HG03565 (cell line): ENCODE measurements around the gene RNF145.

Experiments
- ATAC-seq: cut with Tn5 transposase; IDR thresholded peaks from one replicate; pipeline ENCODE4 v1.9.1; 2021; ENCODE audit warnings: mild to moderate bottlenecking, moderate library complexity; ENCODE audit not compliant: unreplicated experiment

RNF145 gene

DNA sequence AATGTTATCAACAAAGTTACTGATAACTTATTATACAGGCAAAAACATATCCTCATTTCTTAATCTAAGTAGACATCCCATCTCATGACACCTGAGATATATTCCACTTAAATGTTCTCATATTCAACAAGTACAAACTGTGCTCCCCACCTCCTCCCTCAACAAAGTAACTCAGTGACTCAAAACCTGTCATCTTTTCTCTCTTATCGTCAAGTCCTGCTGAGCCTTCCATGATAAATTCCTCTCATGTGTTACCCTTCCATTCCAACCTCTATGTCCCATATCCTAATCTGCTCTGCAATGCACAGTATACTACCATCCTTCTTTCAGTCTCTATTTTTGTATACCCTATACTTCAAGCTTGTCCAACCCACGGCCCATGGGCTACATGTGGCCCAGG lies 13.6 kb downstream of the RNF145 start:
- ATAC-seq: no peak

DNA sequence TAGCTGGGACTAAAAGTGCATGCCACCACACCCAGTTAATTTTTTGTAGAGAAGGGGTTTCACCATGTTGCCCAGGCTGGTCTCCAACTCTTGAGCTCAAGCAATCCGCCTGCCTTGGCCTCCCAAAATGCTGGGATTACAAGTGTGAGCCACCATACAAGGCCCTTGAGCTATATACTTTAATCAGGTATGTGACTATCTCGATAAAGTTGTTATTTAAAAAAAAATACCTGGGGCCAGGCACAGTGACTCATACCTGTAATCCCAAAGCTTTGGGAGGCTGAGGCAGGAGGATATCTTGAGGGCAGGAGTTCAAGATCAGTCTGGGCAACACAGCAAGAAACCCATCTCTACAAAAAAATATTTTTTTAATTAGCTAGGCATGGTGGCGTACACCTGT lies 19.2 kb downstream of the RNF145 start:
- no peak for ATAC-seq

DNA sequence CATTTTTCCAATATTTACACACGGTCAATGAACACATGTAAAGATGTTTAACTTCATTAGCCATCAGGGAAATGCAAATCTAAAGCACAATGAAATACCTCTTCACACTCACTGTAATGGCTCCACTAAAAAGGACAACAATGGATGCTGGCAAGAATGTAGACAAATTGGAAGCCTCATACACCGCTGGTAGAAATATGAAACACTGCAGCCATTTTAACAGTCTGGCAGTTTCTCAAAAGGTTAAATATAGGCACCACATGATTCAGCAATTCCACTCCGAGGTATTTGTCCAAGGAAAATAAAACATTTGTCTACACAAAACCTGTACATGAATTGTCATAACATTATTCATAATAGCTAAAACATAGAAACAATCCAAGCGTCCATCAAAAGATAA lies 20.0 kb downstream of the RNF145 start:
- ATAC-seq: no peak

DNA sequence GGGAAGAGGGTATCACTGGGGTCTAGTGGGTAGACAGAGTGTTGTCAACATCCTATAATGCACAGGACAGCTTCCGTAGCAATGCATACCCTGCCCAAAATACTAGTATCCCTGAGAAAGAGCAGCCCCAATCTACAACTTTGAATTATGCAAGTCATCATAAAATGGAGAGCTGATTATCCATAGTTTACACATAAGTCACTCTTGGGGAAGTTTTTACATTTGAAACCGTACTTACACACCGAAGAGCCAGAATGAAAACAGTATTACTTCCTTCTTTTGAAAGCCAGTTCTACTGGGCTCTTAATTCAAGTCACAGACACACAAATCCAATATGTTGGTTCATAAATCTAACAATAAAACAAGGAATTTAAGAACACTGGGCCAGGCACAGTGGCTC lies 21.6 kb downstream of the RNF145 start:
- no peak for ATAC-seq

DNA sequence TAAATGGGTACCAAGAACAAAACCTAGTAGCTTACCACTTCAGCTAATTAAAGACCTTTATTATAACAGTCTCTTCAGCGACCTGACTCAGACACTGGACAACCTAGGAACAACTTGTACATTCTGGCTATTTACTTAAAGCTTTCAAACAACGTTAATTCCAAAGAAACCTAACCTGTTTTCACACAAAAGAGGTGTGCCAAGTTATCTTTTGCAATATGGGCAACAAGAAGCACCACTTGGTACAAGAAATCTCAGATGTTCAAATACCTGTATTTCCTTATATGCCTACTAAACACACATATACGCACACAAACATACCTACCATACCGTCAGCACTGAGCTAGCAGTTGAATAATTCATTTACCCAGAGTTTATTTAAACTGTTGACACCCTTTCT lies 23.0 kb downstream of the RNF145 start:
- ATAC-seq: no peak

DNA sequence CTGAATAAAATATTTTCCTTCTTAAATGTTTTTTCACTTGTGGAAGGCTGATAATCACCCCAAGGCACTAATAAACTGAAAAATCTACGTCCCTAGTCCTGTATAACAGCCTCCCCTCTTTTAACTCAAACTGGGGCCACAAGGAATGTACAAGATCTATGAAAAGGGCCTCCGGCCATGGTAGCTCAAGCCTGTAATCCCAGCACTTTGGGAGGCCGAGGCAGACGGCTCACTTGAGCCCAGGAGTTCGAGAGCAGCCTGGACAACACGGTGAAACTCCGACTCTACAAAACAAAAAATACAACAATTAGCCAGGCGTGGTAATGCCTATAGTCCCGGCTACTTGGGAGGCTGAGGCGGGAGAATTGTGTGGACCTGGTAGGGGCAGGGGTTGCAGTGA lies 23.6 kb downstream of the RNF145 start:
- no peak for ATAC-seq

DNA sequence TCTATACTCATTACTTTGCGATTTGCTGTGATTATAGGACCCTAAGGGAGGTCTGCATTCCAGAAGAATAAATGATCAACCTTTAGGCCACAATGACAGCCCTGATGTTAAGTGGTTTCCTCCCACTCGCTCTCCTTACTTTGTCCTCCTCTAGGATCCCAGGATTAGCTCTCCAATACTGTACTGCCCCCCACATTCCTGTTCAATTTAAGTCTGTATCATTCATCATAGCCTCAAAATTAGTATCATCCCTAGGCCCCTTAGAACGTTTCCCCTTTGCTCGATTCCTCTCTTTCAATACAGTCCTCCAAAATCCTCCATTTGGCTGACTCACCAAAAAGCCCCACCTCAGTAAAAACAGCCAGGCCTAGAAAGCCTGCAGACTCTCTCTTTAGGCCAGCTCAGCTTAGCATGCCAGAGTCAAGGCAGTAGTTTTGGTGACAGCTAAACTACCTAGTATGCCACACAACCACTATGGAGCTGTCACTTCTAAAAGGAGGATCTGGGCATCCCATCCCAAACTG lies 24.4 kb downstream of the RNF145 start:
- peak; percentile 33 for ATAC-seq

DNA sequence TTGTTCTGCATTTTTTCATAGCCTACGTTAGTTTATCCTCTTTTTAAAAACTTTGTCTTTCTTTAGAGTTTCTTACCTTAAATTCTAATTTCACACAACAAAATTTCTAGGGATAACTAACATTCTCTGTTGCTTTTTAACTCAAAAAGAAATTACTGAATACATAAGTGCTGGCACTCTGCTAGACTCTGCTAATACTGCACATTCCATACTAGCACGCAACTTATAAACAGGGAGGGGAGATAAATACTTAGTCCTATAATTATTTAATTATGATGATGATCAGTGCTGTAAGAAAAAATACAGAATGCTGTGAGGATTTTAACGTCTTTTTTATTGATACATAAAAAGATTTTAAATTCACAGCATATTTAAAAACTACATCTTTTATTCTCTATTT lies 25.1 kb downstream of the RNF145 start:
- no peak for ATAC-seq

DNA sequence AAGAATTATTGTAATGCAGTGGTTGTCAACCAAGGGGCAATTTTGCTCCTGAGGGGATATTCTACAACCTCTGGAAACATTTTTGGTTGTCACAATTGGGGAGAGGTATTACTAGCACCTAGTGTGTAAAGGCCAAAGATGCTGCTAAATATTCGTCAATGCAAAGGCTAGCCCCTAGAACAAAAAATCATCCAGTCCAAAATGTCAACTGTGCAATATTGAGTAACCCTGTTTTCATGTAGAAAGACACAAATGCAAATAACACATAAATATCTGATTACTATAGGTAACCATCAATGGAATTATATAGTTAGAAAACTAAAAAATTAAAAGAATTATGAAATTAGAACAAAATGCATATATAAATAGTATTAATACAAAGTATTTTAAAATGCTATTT lies 26.1 kb downstream of the RNF145 start:
- ATAC-seq: no peak

DNA sequence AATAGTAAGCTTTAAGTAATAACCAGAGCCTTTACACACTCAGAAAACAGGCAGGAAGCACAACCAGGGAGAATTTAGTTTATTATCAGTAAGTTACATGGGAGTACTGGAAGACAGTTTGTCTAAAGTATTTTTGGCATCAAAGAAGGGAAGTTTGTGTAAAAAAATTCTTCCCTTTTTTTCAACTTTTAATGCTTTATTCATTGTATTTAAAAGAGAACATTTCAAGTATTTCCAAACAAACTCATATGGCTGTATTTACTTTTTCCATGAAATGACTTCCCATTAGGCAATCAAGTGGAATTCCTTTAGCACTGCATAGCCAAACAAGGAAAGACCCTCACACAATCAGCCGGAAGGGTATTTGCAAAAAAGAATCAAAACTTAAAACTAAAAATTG lies 26.7 kb downstream of the RNF145 start:
- no peak for ATAC-seq

DNA sequence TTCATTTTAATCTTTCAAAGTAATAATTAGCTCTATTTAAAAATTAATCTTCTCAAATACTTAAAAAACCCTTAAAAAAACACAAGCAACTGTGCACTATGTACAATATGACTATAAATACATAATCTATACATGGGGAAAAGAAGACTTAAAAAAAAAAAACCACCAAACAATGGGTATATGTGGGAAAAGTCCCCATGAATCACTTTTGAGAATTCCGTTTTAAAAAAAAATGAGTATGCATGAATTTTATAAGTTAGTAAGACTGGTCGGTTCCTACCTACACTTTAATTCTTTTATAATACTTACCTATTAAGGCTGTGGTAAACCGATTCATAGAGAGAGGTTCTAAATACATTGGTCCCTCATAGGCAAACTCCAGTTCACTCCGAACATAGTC lies 27.7 kb downstream of the RNF145 start:
- ATAC-seq: no peak

DNA sequence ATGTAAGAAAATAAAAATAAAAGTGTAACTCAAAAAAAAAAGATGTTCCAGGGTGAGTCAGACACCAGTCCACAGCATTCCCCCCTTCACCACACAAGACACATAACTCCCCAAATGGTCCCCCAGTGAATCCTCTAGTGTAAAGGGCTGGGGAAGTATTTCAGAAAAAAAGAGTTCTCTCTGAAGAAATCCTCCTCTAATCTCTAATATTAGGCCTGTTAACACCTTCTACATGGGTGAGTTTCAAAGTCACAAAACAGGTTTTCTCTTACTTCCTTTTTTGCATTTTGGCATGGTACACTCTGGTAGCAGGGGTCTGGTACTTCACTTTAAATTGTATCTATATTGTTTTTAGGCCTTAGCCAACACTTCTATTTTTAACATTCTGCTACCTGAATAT lies 28.2 kb downstream of the RNF145 start:
- ATAC-seq: peak; percentile 33

DNA sequence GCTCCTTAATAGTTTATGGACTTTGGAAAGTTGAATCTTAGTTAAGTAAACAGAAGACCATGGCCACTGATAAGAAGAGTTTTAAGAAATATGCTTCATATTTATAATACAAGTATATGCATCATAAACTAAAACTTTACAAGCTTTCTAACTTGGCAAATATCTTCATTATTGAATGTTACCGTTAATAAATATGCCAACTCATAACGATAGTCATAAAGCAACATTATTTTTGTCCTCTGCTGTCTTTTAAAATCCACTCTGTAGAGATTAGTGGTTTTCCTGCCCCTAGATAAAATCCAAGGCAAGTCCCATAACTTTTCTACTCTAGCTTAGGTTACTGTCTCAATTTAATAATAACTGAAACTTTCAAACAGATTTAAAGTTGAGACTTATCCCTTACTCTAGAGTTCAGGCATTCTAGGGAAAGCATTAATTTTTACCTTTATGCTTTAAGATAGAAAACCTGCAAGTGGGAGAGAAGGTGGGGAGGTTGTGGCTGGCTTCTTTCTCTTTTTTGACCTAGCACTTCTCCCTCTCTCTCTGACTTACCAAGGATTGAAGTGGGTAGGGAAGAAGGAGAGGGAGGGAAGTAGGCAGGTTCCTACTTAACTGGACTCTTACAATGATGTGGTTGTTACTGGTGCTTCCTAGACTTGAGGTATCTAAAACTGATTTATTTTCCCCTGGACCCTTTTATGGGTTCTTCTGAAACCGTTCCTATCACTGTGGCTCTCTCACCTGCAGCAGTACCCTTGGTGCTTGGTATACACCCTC lies 29.6 kb downstream of the RNF145 start:
- no peak for ATAC-seq

DNA sequence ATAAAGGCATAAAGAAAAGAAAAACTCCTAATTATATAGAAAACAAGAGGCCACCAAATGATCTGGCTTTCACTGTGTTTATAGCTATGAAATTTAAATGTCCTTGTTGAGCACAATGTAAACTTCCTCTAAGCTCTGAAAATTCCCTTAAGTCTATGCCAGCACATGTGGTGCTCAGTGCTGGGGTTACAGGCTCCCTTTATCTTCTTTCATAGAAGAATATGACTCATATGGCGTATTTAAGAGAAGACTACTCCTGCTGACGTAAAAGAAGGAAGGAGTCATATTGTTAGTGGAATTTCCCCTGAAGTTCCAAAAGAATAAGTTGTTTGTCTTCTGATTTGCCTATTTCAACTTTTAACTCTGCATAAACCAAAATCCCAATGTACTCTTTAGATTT lies 30.4 kb downstream of the RNF145 start:
- peak; percentile 51 for ATAC-seq

DNA sequence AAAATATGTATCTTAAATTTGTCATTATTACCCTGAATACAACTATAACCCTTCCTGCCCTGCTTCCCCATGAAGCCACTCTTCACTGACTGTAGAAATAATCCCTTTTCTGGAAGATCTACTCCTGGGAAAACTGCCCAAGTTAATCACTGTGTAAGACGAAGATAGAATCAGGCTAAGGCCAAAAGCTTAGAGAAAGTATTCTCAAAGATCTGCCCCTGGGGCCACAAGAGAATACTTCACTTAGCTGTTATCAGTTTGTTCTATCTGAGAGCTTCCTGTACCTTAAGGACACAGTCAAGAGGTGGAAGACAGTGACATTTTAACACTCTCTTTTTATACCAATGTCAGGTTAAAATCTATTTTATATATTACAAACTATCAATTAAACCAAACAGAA lies 33.8 kb downstream of the RNF145 start:
- no peak for ATAC-seq

DNA sequence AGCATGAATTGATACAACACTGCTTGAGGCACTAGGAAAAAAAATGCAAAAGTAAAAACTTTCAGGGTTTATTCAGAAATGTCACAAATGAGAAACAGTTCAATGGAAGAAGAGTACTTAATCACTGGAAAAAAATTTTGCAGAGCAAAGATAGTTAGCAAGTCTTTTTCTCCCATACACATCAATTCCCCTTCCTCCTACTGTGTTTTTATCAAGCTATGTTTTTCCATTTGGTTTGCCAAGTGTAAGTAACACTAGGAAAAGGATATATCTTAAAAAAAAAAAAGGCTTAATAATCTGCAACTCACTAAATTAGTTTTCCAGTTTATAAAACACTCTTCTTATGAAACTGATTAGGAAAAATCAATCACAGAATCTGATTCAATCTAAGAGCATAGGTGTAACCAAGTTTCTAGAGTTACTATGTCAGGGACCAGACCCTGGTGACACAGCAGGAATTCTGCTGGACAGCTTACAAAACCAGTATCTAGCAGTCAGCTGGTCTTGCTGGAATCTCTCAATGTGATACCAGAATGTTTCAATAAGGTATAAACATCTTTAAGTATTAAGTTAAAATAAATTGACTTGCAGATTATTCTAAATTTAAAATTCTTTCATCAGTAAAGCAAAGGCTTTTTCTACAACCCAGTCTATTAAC lies 34.7 kb downstream of the RNF145 start:
- ATAC-seq: no peak

DNA sequence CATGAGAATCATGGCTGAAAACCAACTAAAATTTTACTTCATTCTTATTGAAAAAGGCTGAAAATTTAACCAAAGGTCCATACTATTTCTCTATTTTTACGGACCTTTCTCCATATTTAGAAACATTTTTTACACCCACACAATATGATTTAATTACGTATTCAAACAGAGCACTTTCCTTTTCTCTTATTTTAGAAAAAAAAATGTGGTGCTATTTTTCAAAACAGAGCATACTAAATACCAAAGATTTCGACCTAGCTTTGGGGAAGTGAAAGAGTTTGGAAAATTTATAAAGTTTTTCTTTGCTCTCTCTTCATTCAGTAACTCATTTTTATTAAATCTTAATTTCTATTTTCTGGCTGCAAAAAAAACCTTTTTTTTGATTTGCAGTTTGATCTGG lies 38.1 kb downstream of the RNF145 start:
- ATAC-seq: no peak

DNA sequence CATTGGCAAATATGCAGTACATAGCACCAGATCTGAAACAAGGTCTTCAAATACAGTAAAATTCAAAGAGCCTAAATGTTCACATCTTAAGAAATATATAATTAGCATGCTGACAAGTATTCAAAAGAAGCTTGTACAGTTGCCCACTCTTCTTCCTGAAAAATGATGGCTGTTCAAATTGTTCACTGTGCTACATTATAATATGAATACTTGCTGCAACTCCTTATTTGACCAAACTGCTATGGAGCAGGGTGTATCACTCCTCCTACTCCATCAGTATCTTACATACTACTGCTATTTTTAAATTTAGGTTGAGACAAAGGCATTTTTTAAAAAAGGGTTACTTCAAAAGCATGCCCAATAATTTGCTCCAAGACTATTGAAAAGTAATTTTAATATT lies 39.3 kb downstream of the RNF145 start:
- ATAC-seq: no peak

DNA sequence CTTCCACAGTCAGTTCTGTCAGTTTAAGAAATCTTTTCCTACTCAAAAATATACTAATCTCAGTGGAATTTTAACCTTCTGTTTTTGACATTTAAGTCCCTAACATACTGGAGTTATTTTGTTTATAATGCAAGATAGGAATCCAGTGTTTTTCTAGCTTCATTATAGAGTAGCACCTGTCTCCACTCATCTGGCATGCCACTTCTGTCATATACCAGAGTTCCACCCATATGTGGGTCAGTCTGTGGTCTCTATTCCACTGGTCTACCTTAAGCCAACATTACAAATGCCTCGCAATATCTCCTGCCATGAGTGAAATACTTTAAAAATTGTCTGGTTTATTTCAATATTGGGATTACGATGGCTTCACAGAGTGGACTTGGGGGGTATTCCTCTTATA lies 42.9 kb downstream of the RNF145 start:
- no peak for ATAC-seq

DNA sequence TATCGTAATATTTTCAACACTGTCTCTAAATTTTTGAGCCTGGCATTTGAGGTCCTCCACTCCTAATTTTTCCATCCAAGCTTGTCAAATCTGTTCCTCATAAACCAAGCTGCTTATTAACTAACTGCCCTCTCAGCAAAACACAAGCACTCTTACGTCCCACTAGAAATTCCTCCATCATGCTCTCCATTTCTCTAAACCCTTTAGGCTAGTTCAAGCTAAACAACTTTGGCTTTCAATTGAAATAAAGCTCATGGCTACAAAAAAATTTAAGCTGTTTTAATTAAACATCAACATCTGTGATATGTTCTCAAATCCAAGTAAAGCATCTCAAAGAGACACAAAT lies 45.7 kb downstream of the RNF145 start:
- ATAC-seq: no peak

DNA sequence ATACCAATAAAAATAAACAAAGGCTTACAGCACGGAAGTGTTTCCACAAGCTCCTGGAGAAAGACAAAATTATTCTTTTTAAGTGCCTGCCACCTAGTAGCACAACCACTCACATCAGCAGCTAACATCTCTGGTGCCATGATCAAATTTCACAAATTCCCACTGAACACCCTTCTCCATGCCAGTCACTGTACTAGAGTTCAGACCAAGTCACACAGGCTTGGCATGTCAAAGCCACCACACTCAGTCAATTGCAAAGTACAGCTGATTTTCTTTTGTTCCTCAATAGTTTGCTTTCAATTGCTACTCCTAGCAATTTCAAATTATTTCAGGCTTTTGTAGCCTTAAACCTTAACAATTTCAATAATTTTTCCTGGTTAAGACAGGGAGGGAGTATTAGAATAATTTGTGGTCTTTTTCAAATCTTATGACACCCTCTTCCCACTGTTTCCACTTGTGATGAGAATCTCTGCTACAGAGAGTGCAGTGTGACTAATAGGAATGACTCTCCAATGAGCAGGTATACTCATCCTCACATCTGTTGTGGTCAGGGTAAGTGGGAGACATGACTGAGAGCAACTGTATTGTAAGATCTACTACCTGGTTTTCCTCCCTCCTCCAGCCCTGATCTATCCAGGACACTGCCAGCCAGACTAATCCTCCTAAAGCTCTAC lies 46.2 kb downstream of the RNF145 start:
- ATAC-seq: no peak
